HG03342 (cell line): Measurements from ENCODE around the gene KRT3.

Experiments
- ATAC-seq: cut with Tn5 transposase; IDR thresholded peaks from one replicate; pipeline ENCODE4 v1.9.1; 2021; ENCODE audit warnings: mild to moderate bottlenecking, moderate library complexity; ENCODE audit not compliant: unreplicated experiment

Gene KRT3

DNA sequence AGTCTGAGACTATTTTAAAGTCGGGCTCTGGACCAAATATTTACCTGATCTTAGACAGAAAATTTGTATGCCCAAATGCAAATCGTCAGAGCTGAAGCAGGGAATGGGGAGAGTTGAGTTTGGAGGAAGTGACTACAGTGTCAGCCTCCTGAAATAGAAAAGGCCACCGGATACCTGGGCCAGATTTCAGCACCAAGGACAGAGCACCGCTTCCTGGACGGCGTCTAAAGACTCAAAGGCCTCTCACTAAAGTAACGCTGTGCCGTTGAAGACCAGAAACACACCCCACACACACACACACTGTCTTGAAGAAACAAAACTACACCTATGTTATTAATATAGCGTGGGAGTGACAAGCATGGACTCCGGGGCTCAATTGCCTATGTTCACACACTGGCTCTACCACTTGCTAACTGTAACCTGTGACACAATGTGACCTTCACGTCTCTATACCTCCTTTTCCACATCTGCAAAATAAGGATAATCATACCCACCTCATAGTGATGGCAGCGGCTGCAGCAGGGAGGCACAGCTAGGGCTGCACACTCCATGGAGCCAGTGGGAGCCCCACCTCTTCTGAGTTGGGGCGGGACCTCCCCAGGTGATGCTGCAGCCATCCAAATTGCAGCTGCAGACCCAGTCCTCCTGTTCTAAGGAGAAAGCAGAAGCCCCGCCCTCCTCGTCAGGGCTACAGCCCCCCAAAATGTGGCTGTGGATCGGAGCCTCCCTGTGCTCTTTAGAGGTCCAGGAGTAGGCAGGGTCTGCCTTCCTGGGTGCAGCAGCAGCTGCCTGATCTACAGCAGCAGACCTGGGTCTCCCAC, 54.3 kb downstream of the KRT3 start:
- ATAC-seq = no peak

DNA sequence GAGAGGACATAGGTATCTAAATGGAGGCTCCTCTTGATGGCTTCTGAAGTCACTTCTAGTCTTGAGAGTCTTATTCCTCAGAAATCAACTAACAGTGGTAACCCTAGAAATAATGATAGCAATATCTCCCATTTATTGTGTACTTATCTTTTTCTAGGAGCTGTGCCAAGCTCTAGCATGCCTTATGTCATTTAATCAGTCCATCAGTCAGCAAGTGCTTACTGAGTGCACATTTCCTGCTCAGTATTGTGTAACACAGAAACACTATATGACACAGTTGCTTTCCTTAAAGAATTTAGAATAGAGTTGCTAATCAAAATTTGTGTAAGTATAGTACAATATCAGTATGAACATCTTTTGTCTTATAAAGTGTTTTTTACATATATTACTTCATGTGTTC, 55.3 kb downstream of the KRT3 start:
- no peak for ATAC-seq

DNA sequence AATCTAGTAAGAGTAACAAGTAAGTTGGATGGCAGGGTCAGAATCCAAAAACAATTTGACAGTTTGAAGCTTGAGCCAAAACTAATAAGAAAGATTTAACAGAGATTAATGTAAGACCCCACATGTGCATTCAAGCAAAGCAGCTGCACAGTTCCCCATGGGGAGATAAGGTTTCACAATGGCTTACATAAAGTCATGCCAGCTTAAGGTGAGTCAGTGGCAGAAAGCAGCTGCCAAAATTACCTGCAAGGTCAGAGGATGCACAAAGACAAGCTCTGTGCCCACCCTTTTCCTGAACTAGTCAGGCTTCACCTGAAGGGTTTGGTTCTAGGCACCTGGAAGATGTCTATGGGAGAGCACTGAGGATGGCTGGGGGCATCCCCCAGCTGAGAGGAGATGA, 56.0 kb downstream of the KRT3 start:
- ATAC-seq = no peak
